Endothelial cell of umbilical vein (primary cell): ENCODE measurements around the gene PLEKHG2. TPM values are rescaled to one million over a fixed set of nuclear protein-coding genes. Genes with fewer than 3 reads are reported as not detected.

Source experiments
- BruUV-seq: library from RNA; stranded (reverse); fragments of 400-500 nt; replicated peaks from 2 replicates; lab custom pipeline; 2021; lab: Mats Ljungman, UMichigan
- CTCF ChIA-PET: fragments of 300-600, 350-600 bp; sonication (Branson Sonifier 250); formaldehyde crosslinking; loops from one replicate; lab custom pipeline; 2021; ENCODE audit warnings: antibody characterized with exemption, inconsistent platforms; lab: Charles Lee
- POLR2A ChIA-PET: fragments of 300-600, 350-600 bp; sonication (Branson Sonifier 250); formaldehyde crosslinking; loops from one replicate; lab custom pipeline; 2021; ENCODE audit warnings: antibody characterized with exemption, inconsistent platforms; lab: Charles Lee
- DNase-seq: peaks from one replicate; pipeline ENCODE4 v3.0.0-alpha.2; 2011; ENCODE audit warnings: low read depth, low spot score
- FAIRE-seq: peaks from 2 replicates; lab custom pipeline; 2011; peaks lifted over from hg19 to GRCh38; lab: Jason Lieb, UNC
- H2AFZ ChIP-seq: 2 replicates; pipeline ENCODE4 v1.6.0; 2012; ENCODE audit warnings: low read depth, low read length, control low read depth, inconsistent platforms
- H3K27ac ChIP-seq: 2 replicates; pipeline ENCODE4 v1.5.1; 2011; ENCODE audit warnings: low read depth, mild to moderate bottlenecking, control low read depth, low read length, moderate library complexity; ENCODE audit not compliant: insufficient read depth
- H3K27me3 ChIP-seq, 2 experiments: 2 replicates each; pipeline versions ENCODE4 v1.6.0 to v1.6.1; 2011; ENCODE audit warnings: low read length in 2 of 2, mixed read lengths in 1 of 2; ENCODE audit not compliant: control insufficient read depth in 2 of 2, insufficient read depth in 2 of 2
- H3K36me3 ChIP-seq, 2 experiments: 2 replicates in 1 of 2; 3 replicates in 1 of 2; pipeline ENCODE4 v1.5.1; 2011; ENCODE audit warnings: low read length in 2 of 2, mild to moderate bottlenecking in 1 of 2, moderate library complexity in 1 of 2; ENCODE audit not compliant: control insufficient read depth in 2 of 2, insufficient read depth in 2 of 2; ENCODE audit errors: extremely low read depth in 1 of 2
- H3K4me1 ChIP-seq: 3 replicates; pipeline ENCODE4 v1.5.1; 2011; ENCODE audit warnings: mild to moderate bottlenecking, low read length; ENCODE audit not compliant: control insufficient read depth, insufficient read depth; ENCODE audit errors: extremely low read depth
- H3K4me2 ChIP-seq: 2 replicates; pipeline ENCODE4 v1.6.1; 2011; ENCODE audit warnings: low read length, control low read depth, mixed read lengths; ENCODE audit not compliant: insufficient read depth
- H3K4me3 ChIP-seq, 3 experiments: fragments of 200-600 bp in 1 of 3; sonication (generic), shearing (Covaris generic) in 1 of 3; replicated peaks in 1 of 3; 2 replicates each; pipeline ENCODE4 v1.5.1; 2011 to 2016; ENCODE audit warnings: control low read depth in 3 of 3, low read length in 3 of 3, mild to moderate bottlenecking in 2 of 3, inconsistent platforms in 1 of 3, low read depth in 1 of 3, moderate library complexity in 1 of 3; ENCODE audit not compliant: insufficient read depth in 1 of 3
- H3K79me2 ChIP-seq: 2 replicates; pipeline ENCODE4 v1.6.0; 2012; ENCODE audit warnings: low read length, inconsistent platforms; ENCODE audit not compliant: control insufficient read depth, insufficient read depth
- H3K9ac ChIP-seq: replicated peaks from 2 replicates; pipeline ENCODE3; 2011; ENCODE audit warnings: low read length, control low read depth; ENCODE audit not compliant: insufficient read depth; ENCODE audit errors: extremely low read depth
- H3K9me1 ChIP-seq: replicated peaks from 3 replicates; pipeline ENCODE4 v1.6.0; 2011; ENCODE audit warnings: mild to moderate bottlenecking, low read length; ENCODE audit not compliant: control insufficient read depth, insufficient read depth; ENCODE audit errors: extremely low read depth
- H3K9me3 ChIP-seq: replicated peaks from 2 replicates; pipeline ENCODE4 v1.5.1; 2012; ENCODE audit warnings: low read length, inconsistent platforms; ENCODE audit not compliant: control insufficient read depth, insufficient read depth
- H4K20me1 ChIP-seq: replicated peaks from 2 replicates; pipeline ENCODE3; 2011; ENCODE audit warnings: mild to moderate bottlenecking, low read length; ENCODE audit not compliant: control insufficient read depth, insufficient read depth; ENCODE audit errors: extremely low read depth
- CTCF ChIP-seq, 2 donors: IDR thresholded peaks; 1 replicate in 1 of 2; 2 replicates in 1 of 2; pipeline ENCODE4 v1.5.1; 2011; ENCODE audit warnings: low read length in 2 of 2, mild to moderate bottlenecking in 2 of 2, moderate library complexity in 2 of 2, control low read depth in 1 of 2, inconsistent platforms in 1 of 2, low read depth in 1 of 2; ENCODE audit not compliant: insufficient read depth in 1 of 2; ENCODE audit errors: extremely low read depth in 1 of 2
- EZH2 ChIP-seq: IDR thresholded peaks from 2 replicates; pipeline ENCODE4 v1.6.1; 2012; ENCODE audit warnings: borderline replicate concordance, low read depth, mild to moderate bottlenecking, moderate library complexity, low read length, inconsistent platforms; ENCODE audit not compliant: severe bottlenecking
- FOS ChIP-seq: IDR thresholded peaks from 2 replicates; pipeline ENCODE4 v1.6.1; 2011; ENCODE audit warnings: mild to moderate bottlenecking, low read length, moderate library complexity, borderline replicate concordance; ENCODE audit not compliant: insufficient read depth
- GATA2 ChIP-seq: IDR thresholded peaks from 2 replicates; pipeline ENCODE4 v1.7.0; 2011; ENCODE audit warnings: low read depth, mild to moderate bottlenecking, moderate library complexity, mixed read lengths, low read length; ENCODE audit not compliant: insufficient read length, insufficient read depth
- JUN ChIP-seq: IDR thresholded peaks from 2 replicates; pipeline ENCODE4 v1.6.1; 2011; ENCODE audit warnings: borderline replicate concordance, low read depth; ENCODE audit not compliant: insufficient read length, insufficient read depth
- MAX ChIP-seq: IDR thresholded peaks from 2 replicates; pipeline ENCODE4 v1.6.1; 2011; ENCODE audit not compliant: insufficient read depth, insufficient read length
- MYC ChIP-seq: IDR thresholded peaks from one replicate; pipeline ENCODE4 v1.6.1; 2011; ENCODE audit warnings: mild to moderate bottlenecking, low read depth, low read length
- POLR2A ChIP-seq: IDR thresholded peaks from 2 replicates; pipeline ENCODE4 v1.6.1; 2012; ENCODE audit warnings: low read depth, mild to moderate bottlenecking, control low read depth, low read length
- POLR2AphosphoS5 ChIP-seq: IDR thresholded peaks from 2 replicates; pipeline ENCODE4 v1.6.1; 2012; ENCODE audit warnings: low read depth, mild to moderate bottlenecking, control low read depth, low read length, moderate library complexity; ENCODE audit not compliant: insufficient read depth
- dilution Hi-C: fragments of 300-500 bp; cut with MboI; formaldehyde crosslinking; loops from one replicate; pipeline ENCODE4 v1.15.0; 2019; ENCODE audit warnings: low sequenced_read_pairs; ENCODE audit not compliant: extremely low pct_ligation_motif_present
- intact Hi-C: fragments of 100-400 bp; cut with micrococcal nuclease; formaldehyde crosslinking; loops from one replicate; pipeline ENCODE4 v1.10.0; 2022
- polyA plus RNA-seq, 4 experiments: library from polyadenylated mRNA; depleted of rRNA in 3 of 4; stranded (reverse) in 3 of 4; unstranded in 1 of 4; fragments of >200 nt; gene quantifications; 2 replicates each; pipeline versions ENCODE4 v1.2.1 to v1.2.3, GENCODE V29; 2011 to 2012; ENCODE audit warnings: missing spikeins in 1 of 4
- total RNA-seq: library from RNA; stranded (reverse); gene quantifications from 2 replicates; pipeline ENCODE4 v1.2.3, GENCODE V29; 2021

Gene PLEKHG2
- total and polyA plus RNA-seq, 2 donors (not counting 3 experiments of a cell fraction or from before 2014, with no cell fraction given), result 44.7 to 74.1 TPM

- FAIRE-seq, result peak; percentile 75
- POLR2A ChIA-PET, result interaction anchor here (0.5 to 2.4 kb wide), 7 partner anchors 9 to 476 kb away, joined by 3 to 10 read pairs (median 5); partner anchors contain the start of genes MED29, MRPS12, PAF1 and RPS16
These were observed 5.6 kb upstream of the PLEKHG2 start, which contains the start of gene ZFP36 for GRCh38 chr19:39406656-39407409. TSS of gene ZFP36 (plus strand) at chr19:39406847. CDS start at chr19:39406905, 58 bp downstream.

More at GRCh38 chr19:39406656-39407409, 5.6 kb upstream of the PLEKHG2 start, which contains the start of gene ZFP36:
- intact Hi-C loops, result no loop called here
- H3K9me3 ChIP-seq, result no peaks in the 10 kb centered on the region
- no peaks in the 10 kb centered on the region for H3K36me3 ChIP-seq
- H3K27ac ChIP-seq, result peak within 1 kb of the TSS; percentile 83
- H3K4me1 ChIP-seq, result peaks cover 57% of the 10 kb centered on the region
- no peaks in the 10 kb centered on the region for H3K27me3 ChIP-seq
- dilution Hi-C loops, result no loop called here
- H3K79me2 ChIP-seq, result peaks cover 22% of the 10 kb centered on the region
- TSS peak; percentile 69 for BruUV-seq
- DNase-seq, result peak; percentile 76
- H4K20me1 ChIP-seq, result no peaks in the 10 kb centered on the region
- peak within 1 kb of the TSS; percentile 92 for H3K9ac ChIP-seq
- CTCF ChIA-PET, result interaction anchor here (5.0 kb wide), 1 partner anchor 10 kb away, joined by 42 read pairs; no protein-coding TSS in a partner anchor
- peak within 1 kb of the TSS; percentile 71 to 96 (median 88) for H3K4me3 ChIP-seq
- peak within 1 kb of the TSS; percentile 18 for H2AFZ ChIP-seq
- TF ChIP-seq CTCF (IDR thresholded peaks at IDR 0.05; ENCODE audit: extremely low read depth in 1 of 2, insufficient read depth in 1 of 2, low read depth in 1 of 2, low read length in 2 of 2) (peak in 1 of 2 donors; percentile 9), GATA2 (no peak), POLR2AphosphoS5 (peak; percentile 98), JUN (no peak), FOS (no peak), EZH2 (no peak), MAX (peak; percentile 4), POLR2A (peak; percentile 99), MYC (no peak)
- H3K4me2 ChIP-seq, result peak within 1 kb of the TSS; percentile 83
- H3K9me1 ChIP-seq, result no peaks in the 10 kb centered on the region
